GM19463 (cell line): ENCODE results near the gene CLDN19.
A peak's percentile ranks its signal among the peaks of the same experiment; 100 is the strongest.

ENCODE experiments used
- ATAC-seq: cut with Tn5 transposase; IDR thresholded peaks from one replicate; pipeline ENCODE4 v1.9.1; 2021; ENCODE audit warnings: mild to moderate bottlenecking, moderate library complexity; ENCODE audit not compliant: unreplicated experiment

CLDN19 gene, protein sequence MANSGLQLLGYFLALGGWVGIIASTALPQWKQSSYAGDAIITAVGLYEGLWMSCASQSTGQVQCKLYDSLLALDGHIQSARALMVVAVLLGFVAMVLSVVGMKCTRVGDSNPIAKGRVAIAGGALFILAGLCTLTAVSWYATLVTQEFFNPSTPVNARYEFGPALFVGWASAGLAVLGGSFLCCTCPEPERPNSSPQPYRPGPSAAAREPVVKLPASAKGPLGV

DNA sequence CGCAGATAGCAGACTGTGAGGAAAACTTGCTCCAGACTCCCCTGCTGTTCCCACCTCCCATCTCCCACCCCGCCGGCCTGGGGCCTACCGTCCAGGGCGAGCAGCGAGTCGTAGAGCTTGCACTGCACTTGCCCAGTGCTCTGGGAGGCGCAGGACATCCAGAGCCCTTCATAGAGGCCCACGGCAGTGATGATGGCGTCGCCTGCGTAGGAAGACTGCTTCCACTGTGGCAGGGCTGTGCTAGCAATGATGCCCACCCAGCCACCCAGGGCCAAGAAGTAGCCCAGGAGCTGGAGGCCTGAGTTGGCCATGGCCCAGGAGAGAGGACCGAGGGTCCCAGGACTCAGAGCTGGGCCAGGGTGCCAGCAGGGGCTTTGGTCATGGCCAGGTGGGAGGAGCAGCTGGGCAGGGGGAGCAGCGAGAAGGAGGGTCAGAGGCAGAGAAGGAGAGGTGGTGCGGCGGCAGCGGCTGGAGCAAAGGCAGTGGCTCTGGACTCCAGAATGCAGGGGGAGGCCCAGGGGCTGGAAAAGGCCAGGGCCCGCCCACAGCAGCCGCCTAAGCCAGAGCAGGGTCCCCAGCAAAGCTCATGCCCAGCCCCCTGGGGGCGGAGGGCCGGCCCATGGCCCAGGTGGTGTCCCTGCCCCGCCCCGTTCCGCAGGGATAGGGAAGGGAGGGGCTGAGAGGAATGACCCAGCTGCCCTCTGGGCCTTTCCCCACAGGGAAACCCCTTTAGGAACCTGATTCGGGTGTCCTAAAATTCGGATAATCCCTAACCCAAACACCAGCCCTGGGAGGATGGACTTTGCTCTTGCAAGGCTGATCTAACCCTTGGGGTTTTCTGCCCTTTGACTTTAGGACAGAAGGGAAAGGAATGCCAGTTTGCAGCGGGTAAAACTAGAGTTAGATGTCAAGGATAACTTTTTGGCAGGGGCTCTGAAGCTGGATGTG lies at the start of gene CLDN19:
TSS of gene CLDN19 (minus strand) at position 484 of the 948 bp plus-strand sequence. CDS start at position 311, 173 bp downstream.
- no peak for ATAC-seq

DNA sequence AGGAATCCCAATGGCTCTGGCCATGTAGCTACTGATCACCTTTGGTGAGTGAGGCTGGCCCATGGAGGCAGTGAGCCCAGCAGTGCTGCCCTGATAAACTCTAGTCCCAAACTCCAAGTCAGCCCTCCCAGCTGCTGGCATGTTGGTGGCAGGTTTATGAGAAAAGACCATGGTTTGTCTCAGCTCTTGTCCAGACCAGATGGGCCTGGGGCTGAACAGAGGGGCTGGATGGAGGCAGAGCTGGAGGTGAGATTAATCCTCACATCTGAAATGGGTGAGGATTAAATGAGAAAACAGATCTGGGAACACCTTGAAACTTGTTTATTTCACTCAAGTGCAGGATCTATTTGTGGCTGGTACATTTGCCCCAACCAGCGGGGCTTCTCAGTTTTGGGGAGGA lies 48.0 kb upstream of the CLDN19 start:
- no peak for ATAC-seq

- ATAC-seq = no peak
These were observed 46.1 kb upstream of the CLDN19 start for GRCh38 chr1:42786097-42786496.

- ATAC-seq = no peak
These were observed 45.1 kb upstream of the CLDN19 start, which contains the start of gene TMEM269 for GRCh38 chr1:42784946-42785693. Gene TMEM269 (plus strand): TSS chr1:42784991. CDS start chr1:42789894, 4,903 bp downstream.

GRCh38 chr1:42784547-42784945 lies 44.5 kb upstream of the CLDN19 start:
- ATAC-seq = no peak

DNA sequence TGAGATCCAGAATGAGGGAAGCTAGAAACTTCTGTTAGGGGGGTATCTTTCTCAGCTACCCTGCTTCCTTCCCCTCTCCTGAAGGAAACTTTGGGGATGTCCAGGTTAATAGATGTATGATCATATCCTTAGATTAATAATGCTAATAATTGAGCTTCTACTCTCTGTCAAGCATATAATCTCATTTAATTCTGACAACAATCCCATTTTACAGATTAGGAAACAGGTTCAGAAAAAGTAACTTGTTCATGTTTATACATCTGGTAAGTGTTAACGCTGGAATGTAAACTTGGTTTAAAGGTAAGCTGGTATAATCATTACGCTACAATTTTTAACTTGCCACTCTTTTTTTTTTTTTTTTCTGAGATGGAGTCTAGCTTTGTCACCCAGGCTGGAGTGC lies 43.1 kb upstream of the CLDN19 start:
- ATAC-seq = no peak

DNA sequence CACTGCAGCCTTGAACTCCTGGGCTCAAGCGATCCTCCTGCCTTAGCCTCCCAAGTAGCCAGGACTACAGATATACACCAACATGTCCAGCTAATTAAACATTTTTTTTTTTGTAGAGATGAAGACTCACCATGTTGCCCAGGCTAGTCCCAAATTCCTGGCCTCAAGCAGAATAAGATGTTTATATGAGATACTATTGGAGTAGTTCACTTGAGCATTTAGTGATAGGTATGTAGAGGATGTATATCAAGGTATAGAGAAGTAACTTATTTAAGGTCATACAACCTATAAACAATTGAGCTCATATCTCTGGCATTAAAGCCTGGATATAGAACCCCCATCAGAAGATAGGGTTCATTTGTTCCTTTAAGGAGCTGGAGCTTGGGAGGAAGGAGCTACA lies 40.1 kb upstream of the CLDN19 start:
- no peak for ATAC-seq

DNA sequence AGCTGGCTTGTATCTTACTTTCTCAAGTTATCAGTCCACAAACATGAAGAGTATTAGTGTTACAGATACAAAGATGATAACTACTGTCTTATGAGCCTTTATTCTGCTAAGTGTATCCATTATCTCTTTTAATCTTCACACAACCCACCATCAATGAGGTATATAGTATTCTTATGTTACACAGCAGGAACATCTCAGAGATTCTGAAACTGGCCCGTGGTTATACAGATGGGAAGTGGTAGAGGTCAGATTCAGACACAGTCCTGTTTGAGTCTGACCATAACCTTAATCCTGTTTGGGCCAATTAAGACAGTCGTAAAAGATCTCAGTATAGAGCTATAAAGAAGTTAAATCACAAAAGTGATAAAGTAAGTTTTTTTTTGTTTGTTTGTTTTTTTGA lies 39.7 kb upstream of the CLDN19 start:
- no peak for ATAC-seq

DNA sequence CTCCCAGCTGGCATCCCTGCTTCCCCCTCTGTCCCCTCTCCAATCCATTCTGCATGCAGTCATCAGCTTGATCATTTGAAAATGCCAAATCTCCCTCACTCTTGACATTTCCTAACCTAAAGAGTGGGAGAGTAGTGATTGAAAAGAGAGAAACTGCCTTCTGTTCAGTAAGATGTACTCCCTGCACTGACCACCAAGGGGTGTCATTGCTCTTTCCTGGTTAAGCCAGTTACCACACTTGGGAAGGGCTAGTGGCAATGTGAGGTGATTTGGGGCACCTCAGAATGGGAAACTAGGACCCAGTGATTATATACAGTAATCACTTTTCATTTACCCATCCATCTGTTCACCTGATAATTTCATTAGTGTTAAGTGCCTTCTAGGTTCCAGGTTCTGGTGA lies 37.8 kb upstream of the CLDN19 start:
- ATAC-seq = no peak

DNA sequence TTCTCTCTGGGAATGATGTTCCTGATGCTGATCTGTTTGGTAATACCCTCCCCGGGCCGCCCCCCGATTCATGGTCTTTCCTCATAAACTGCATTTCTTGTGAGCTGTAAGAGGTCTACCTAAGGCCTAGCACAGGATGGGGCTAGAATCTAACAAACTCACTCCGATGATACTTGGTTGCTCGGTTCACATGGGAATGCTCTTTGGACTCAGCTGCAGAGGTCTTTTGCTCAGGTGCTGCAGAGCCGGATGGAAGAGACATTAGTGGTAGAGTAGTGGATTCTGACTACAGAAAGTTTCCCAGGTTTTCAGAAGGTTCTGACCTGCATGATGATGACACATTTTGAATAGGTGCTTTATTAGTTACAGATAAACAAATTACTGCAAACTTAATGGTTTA lies 36.5 kb upstream of the CLDN19 start:
- no peak for ATAC-seq

DNA sequence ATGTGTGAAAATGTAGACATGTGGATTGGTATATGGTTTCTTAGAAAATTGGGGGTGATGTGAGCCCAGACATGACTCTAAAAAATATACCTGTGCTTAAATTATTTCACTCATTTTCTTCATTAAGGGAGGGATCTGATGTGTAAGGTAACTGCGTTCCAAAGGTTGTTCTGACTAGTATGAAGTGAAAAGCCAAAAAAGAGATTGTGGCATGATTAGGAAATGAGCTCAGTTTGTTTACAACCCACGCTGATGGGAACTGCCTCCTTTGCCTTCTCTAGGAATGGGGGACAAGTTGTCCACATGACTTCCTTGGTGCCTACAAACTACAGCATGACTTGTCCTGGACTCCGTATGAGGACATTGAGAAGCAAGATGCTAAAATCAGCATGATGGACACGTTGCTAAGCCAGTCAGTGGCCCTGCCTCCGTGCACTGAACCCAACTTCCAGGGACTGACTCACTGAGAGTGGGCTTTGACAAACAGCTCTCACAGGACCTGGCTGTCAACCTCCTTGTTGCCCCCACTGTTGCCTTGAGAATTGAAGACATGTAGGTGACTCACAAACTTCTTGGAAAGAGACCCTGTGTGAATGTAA lies 35.0 kb upstream of the CLDN19 start:
- ATAC-seq = no peak

GRCh38 chr1:42773420-42773819 lies 33.4 kb upstream of the CLDN19 start:
- no peak for ATAC-seq

DNA sequence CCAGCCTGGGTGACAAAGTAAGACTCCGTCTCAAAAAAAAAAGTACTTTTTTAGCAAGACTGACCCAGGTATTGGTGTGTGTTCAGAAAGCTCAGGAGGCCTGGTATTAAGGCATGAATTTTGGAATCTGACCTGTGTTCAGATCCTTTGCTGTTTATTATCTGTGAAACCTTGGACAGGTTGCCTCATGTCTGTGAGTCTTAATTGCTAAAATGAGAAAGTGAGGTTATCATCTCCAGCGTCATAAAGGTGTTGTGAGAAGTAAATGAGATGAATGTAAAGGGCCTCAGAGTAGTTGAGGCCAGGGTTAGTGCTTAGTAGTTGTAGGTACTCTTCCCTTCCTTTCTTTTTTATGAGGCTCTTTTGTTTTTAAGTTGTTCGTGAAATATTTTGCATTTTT lies 29.8 kb upstream of the CLDN19 start:
- no peak for ATAC-seq

DNA sequence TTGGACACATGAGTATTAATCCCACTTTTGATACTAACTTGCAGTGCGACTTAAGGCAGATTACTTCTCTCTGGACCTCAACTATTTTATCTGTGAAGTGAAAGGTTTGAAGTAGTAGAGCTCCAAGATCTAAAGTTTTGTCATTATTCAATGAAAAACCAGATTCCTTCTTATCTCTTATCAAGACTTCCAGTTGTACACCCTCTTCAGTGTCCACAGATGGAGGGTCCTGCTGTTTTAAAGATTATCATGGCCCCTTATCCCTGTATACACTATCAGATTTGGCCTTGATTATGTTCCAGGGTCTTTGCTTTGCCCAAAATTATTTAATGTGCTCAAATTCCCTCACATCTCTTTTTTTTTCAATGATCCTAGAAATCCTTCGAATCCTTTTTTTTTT lies 28.1 kb upstream of the CLDN19 start:
- ATAC-seq = no peak

DNA sequence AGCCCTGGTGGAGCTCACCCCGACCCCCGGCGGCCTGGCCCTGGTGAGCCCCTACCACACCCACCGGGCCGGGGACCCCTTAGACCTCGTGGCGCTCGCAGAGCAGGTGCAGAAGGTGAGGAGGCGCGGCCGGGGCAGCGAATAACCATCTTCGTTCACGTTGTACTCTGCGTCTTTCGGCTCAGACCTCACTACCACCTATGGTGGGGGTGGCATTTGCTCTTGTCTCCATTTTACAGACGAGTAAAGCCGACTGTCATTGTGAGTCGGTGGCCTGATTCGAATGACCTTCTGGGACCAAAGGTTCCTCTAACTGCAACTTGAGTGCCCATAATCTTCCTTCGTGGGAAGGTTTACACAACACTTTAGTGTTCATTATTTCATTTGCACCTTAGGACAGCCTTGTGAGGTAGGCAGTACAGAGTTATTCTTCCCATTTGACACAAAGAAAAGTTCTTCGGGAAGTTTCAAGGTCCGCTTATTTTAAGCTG lies 27.5 kb upstream of the CLDN19 start:
- ATAC-seq = peak; percentile 17

- peak; percentile 87 for ATAC-seq
These were observed 26.9 kb upstream of the CLDN19 start, which contains the start of the genes C1orf50 and P3H1 for GRCh38 chr1:42766741-42767509. Gene C1orf50 (plus strand): TSS chr1:42767249. CDS start chr1:42767312, 63 bp downstream. Gene P3H1 (minus strand): TSS chr1:42767028. CDS start chr1:42766971, 57 bp downstream.

DNA sequence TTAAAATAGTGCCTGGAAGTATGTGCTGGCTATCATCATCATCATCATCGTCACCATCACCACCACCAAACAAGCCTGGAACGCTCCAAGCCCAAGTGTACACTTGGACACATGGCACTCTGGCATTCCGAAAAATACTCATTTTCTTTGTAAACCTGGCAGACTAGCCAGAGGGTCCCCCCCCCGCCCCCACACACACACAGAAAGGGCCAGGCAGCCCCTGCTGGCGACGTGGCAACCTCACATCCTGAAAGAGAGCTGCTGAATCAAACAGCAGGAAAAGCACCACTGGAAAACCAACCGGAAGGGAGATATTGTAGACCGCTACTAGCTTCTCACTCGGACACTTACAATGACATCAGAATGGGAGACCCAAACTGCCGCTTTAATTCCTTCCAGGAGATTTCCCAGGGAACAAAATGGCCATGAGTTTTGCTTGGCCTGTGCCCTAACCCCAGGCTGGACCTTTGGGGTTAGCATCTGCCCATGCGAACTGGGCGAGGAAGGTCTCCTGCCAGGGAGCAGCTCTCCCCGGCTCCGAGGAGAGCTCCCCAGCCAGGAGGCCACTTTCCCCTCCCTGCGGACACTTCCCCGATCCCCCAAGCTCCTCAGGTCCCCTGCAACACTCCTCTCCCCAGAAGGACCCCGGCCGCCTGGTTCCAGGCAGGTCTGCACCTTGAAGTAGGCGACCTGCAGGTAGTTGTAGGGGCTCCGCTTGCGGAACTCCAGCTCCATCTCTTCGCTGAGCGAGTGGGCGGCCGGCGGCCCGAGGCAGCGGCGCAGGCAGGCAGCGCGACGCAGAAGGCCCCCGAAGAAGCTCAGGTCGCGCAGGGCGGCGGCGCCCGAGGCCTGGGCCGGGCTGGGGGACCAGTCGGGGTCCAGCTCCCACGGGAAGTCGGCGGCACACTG lies 26.1 kb upstream of the CLDN19 start:
- ATAC-seq = peak; percentile 19

- no peak for ATAC-seq
These were observed 25.2 kb upstream of the CLDN19 start for GRCh38 chr1:42765269-42765668.

DNA sequence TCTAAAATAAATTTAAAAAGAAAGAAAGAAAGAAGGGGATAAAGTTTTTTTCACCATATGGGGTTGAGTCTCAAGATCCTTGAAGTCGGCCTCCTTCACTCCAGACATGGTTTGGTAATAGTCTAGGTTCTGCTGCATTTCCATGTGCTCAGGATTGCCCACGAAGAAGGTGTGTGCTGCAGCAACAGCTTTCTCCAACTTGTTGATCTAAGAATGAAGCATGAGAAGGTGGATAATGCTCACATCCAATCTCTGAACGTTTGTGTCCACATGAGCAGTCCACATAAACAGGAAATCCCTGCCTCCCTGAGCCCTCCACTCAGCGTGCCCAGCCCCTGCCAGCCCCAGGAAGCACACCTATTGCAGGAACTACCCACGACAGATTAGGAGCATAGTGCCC lies 22.2 kb upstream of the CLDN19 start:
- ATAC-seq = no peak
